ENCODE results near the gene PTN.

- TF ChIP-seq, protein P1, sequence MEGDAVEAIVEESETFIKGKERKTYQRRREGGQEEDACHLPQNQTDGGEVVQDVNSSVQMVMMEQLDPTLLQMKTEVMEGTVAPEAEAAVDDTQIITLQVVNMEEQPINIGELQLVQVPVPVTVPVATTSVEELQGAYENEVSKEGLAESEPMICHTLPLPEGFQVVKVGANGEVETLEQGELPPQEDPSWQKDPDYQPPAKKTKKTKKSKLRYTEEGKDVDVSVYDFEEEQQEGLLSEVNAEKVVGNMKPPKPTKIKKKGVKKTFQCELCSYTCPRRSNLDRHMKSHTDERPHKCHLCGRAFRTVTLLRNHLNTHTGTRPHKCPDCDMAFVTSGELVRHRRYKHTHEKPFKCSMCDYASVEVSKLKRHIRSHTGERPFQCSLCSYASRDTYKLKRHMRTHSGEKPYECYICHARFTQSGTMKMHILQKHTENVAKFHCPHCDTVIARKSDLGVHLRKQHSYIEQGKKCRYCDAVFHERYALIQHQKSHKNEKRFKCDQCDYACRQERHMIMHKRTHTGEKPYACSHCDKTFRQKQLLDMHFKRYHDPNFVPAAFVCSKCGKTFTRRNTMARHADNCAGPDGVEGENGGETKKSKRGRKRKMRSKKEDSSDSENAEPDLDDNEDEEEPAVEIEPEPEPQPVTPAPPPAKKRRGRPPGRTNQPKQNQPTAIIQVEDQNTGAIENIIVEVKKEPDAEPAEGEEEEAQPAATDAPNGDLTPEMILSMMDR (conservative IDR thresholded peaks at IDR 0.05 in 1 of 2, IDR thresholded peaks at IDR 0.05 in 1 of 2; ENCODE audit: low read depth in 1 of 2, low read length in 2 of 2) = no peak
- TF ChIP-seq EZH2 (IDR thresholded peaks at IDR 0.05; ENCODE audit: low read length, missing control alignments) = no peak
These were observed 60.4 kb downstream of the PTN start for GRCh38 chr7:137283153-137283552.
